Thoracic aorta endothelial cell (primary cell): ENCODE data around the gene MSH6. TPM values are rescaled to one million over a fixed set of nuclear protein-coding genes. Genes with fewer than 3 reads are reported as not detected.

ENCODE experiments used
- small RNA-seq: library from RNA; depleted of rRNA; stranded (forward); fragments of <200 nt; gene quantifications from one replicate; pipeline ENCODE3, GENCODE V24; 2012
- total RNA-seq: library from RNA; depleted of rRNA; stranded (reverse); fragments of >200 nt; gene quantifications from 2 replicates; pipeline ENCODE4 v1.2.3, GENCODE V29; 2012

Gene MSH6, protein sequence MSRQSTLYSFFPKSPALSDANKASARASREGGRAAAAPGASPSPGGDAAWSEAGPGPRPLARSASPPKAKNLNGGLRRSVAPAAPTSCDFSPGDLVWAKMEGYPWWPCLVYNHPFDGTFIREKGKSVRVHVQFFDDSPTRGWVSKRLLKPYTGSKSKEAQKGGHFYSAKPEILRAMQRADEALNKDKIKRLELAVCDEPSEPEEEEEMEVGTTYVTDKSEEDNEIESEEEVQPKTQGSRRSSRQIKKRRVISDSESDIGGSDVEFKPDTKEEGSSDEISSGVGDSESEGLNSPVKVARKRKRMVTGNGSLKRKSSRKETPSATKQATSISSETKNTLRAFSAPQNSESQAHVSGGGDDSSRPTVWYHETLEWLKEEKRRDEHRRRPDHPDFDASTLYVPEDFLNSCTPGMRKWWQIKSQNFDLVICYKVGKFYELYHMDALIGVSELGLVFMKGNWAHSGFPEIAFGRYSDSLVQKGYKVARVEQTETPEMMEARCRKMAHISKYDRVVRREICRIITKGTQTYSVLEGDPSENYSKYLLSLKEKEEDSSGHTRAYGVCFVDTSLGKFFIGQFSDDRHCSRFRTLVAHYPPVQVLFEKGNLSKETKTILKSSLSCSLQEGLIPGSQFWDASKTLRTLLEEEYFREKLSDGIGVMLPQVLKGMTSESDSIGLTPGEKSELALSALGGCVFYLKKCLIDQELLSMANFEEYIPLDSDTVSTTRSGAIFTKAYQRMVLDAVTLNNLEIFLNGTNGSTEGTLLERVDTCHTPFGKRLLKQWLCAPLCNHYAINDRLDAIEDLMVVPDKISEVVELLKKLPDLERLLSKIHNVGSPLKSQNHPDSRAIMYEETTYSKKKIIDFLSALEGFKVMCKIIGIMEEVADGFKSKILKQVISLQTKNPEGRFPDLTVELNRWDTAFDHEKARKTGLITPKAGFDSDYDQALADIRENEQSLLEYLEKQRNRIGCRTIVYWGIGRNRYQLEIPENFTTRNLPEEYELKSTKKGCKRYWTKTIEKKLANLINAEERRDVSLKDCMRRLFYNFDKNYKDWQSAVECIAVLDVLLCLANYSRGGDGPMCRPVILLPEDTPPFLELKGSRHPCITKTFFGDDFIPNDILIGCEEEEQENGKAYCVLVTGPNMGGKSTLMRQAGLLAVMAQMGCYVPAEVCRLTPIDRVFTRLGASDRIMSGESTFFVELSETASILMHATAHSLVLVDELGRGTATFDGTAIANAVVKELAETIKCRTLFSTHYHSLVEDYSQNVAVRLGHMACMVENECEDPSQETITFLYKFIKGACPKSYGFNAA (N-terminal part only)
- 71.1 and 84.1 TPM in 2 replicates for total RNA-seq

DNA sequence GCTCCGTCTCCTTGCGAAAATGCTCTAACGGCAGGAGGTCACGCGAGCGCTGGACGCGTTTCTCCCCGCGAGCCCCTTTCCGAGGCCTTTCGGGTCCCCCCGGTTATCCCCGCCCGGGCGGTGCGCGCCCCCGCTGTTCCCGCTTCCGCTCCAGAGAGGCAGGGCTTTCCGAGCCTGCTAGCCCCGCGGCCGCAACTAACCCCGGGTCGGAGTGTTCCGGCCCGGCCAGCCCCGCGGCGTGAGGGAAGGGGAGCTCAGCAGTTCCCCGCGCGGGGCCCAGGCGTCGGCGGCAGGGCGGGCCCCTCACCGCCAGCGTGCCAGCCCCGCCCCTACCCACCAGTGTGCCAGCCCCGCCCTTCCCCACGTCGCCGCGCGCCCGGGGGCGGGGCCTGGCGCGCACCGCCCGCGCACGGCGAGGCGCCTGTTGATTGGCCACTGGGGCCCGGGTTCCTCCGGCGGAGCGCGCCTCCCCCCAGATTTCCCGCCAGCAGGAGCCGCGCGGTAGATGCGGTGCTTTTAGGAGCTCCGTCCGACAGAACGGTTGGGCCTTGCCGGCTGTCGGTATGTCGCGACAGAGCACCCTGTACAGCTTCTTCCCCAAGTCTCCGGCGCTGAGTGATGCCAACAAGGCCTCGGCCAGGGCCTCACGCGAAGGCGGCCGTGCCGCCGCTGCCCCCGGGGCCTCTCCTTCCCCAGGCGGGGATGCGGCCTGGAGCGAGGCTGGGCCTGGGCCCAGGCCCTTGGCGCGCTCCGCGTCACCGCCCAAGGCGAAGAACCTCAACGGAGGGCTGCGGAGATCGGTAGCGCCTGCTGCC is at the start of gene MSH6:
TSS of gene MSH6 (plus strand) at position 475 of the 815 bp plus-strand sequence. CDS start at position 564, 89 bp downstream.

Small RNAs within 50 kb of the gene (small RNA-seq; reads per million reads assigned to genes)
- gene RF00026 (not detected), gene RPL36AP15 (not detected)

Other genes starting within 250 kb of the MSH6 start
- not detected in 2 replicates for gene KCNK12, start 212.2 kb upstream of the MSH6 start, total RNA-seq
- gene FBXO11, start 123.4 kb downstream of the MSH6 start, total RNA-seq, result 85.9 and 111 TPM in 2 replicates